ENCODE results near the gene TP53AIP1. TPM values are rescaled to one million over a fixed set of nuclear protein-coding genes. Genes with fewer than 3 reads are reported as not detected.

The TP53AIP1 gene
- total RNA-seq, 1 donor from 2014 or later = not detected

DNA sequence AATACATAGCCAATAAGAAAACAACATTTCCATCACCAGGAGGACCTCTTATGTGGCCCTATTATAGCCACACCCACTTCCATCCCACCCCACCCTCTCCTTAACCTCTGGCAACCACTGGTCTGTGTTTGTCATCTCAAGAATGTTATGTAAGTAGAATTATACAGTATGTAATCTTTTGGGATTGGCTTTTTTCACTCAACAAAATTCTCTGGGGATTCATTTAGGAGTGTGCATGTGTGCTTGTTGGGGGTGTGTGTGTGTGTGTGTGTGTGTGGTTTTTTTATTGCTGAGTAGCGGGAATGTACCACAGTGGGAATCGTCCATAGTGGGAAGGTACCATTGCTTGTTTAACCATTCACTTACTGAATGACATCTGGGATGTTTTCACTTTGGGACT lies 46.3 kb downstream of the TP53AIP1 start:
- CTCF ChIA-PET = no interaction called here
- ATAC-seq (ENCODE audit: low read depth) = no peak
- Mint-ChIP-seq H3K9me3 (no peaks in the 10 kb centered on the region), H3K27me3 (peaks cover 56% of the 10 kb centered on the region), H3K4me3 (no peak overlapping the region), H3K36me3 (ENCODE audit: low read depth) (no peaks in the 10 kb centered on the region), H3K27ac (no peak overlapping the region), H3K4me1 (peaks cover 20% of the 10 kb centered on the region)
- POLR2A ChIA-PET = no interaction called here
- intact Hi-C loops (cut with micrococcal nuclease) = no loop called here
- no peak for TF ChIP-seq CTCF (IDR thresholded peaks at IDR 0.05)
- DNase-seq = no peak

DNA sequence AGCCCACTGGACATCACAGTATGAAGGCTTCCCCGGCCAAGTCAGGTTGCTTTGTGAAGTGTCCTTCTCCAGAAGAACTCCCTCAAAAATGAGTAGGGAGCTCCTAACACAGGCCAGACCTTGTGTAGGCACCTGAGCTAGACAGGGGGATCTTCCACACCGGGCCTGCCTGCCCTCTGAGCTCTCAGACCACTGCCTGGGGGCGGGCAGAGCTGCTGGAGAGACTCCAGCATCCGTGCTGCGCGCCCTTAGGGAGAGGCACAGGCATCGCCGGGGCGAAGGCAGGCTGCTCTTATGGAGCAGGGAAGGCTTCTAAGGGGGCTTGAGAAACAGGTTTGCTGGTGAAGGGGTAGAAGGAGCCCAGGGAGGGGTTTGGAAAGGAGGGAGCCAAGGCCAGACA lies 47.1 kb downstream of the TP53AIP1 start:
- Mint-ChIP-seq H3K4me1 (peaks cover 26% of the 10 kb centered on the region), H3K36me3 (ENCODE audit: low read depth) (no peaks in the 10 kb centered on the region), H3K27ac (no peak overlapping the region), H3K27me3 (peaks cover 58% of the 10 kb centered on the region), H3K9me3 (no peaks in the 10 kb centered on the region), H3K4me3 (no peak overlapping the region)
- TF ChIP-seq CTCF (IDR thresholded peaks at IDR 0.05) = no peak
- DNase-seq (no peak), ATAC-seq (ENCODE audit: low read depth) (no peak)
- CTCF ChIA-PET = no interaction called here
- intact Hi-C loops (cut with micrococcal nuclease) = no loop called here
- POLR2A ChIA-PET = no interaction called here

DNA sequence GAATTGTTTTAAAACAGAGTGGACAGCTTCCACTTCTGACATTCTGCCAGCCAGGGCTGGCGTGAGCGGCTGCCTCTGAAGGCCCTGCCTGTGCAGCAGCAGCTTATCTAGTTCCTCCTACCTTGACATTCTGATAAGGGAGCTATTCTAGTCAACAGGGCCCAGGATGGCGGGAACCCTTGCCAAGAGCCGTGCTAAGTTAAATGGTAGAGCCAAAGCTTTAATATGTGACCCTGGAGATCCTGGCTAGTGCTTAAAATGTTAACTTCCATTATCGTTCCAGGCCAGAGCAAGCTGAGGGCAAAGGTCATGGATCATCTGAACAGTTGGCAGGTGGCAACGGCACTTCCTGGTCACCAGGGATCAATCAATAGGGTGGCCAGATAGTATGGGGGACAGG lies 48.0 kb downstream of the TP53AIP1 start:
- H3K36me3 Mint-ChIP-seq (ENCODE audit: low read depth) = no peaks in the 10 kb centered on the region
- ATAC-seq (ENCODE audit: low read depth) = no peak
- H3K9me3 Mint-ChIP-seq = no peaks in the 10 kb centered on the region
- H3K27ac Mint-ChIP-seq = no peak overlapping the region
- peaks cover 58% of the 10 kb centered on the region for H3K27me3 Mint-ChIP-seq
- peaks cover 30% of the 10 kb centered on the region for H3K4me1 Mint-ChIP-seq
- H3K4me3 Mint-ChIP-seq = no peak overlapping the region
- POLR2A ChIA-PET = no interaction called here
- TF ChIP-seq CTCF (IDR thresholded peaks at IDR 0.05) = no peak
- no peak for DNase-seq
- CTCF ChIA-PET = interaction anchor here (1.1 kb wide), 1 partner anchor 8 kb away, joined by 3 read pairs; no protein-coding TSS in a partner anchor
- intact Hi-C loops (cut with micrococcal nuclease) = loop anchor here (5.0 kb wide), 1 partner anchor 33 kb away; no protein-coding TSS in a partner anchor

DNA sequence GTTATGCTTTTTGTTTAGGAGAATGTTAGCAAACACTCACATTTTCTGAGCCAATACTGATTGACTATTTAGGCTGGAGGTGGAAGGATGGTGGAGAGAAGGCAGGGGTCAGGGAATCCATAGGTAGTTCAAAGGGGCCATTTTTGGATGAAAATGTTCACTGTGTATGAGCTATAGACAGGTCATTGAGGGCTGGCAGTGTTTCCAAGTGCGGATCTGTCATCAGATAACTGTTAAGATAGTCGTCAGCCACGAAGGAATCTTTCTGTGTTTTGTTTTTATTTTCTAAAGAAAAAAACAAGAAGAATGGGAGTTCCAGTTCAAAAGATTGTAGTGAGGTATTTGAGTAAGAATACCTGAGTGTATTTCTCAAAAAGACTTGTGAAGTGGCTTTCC lies 48.4 kb downstream of the TP53AIP1 start:
- DNase-seq (no peak), ATAC-seq (ENCODE audit: low read depth) (no peak)
- Mint-ChIP-seq H3K4me3 (no peak overlapping the region), H3K27ac (no peak overlapping the region), H3K27me3 (peaks cover 62% of the 10 kb centered on the region), H3K36me3 (ENCODE audit: low read depth) (no peaks in the 10 kb centered on the region), H3K4me1 (peaks cover 30% of the 10 kb centered on the region), H3K9me3 (no peaks in the 10 kb centered on the region)
- intact Hi-C loops (cut with micrococcal nuclease) = loop anchor here (5.0 kb wide), 1 partner anchor 33 kb away; no protein-coding TSS in a partner anchor
- no peak for TF ChIP-seq CTCF (IDR thresholded peaks at IDR 0.05)
- CTCF ChIA-PET = interaction anchor here (1.1 kb wide), 1 partner anchor 8 kb away, joined by 3 read pairs; no protein-coding TSS in a partner anchor
- POLR2A ChIA-PET = no interaction called here

GRCh38 chr11:128893578-128894285 lies 48.9 kb downstream of the TP53AIP1 start:
- TF ChIP-seq CTCF (IDR thresholded peaks at IDR 0.05) = no peak
- Mint-ChIP-seq H3K27ac (no peak overlapping the region), H3K4me1 (peaks cover 30% of the 10 kb centered on the region), H3K9me3 (no peaks in the 10 kb centered on the region), H3K36me3 (ENCODE audit: low read depth) (no peaks in the 10 kb centered on the region), H3K4me3 (no peak overlapping the region), H3K27me3 (peaks cover 61% of the 10 kb centered on the region)
- intact Hi-C loops (cut with micrococcal nuclease) = loop anchor here (5.0 kb wide), 1 partner anchor 34 kb away; no protein-coding TSS in a partner anchor
- no peak for ATAC-seq (ENCODE audit: low read depth)
- ChIA-PET POLR2A (no interaction called here), CTCF (interaction anchor here (1.3 kb wide), 1 partner anchor 63 kb away, joined by 5 read pairs; no protein-coding TSS in a partner anchor)
- no peak for DNase-seq
